Bone marrow (tissue), 2 donors: ENCODE data around the gene IL12RB1.
"Not testable (repeated sequence)": the region's sequence is repeated elsewhere in the genome, so short reads cannot be mapped to it uniquely, and the experiment has no call there.

ENCODE experiments used
- DNase-seq, 2 donors: peaks; one replicate each; lab custom pipeline; 2025; lab: John Stamatoyannopoulos, UW

The IL12RB1 gene

DNA sequence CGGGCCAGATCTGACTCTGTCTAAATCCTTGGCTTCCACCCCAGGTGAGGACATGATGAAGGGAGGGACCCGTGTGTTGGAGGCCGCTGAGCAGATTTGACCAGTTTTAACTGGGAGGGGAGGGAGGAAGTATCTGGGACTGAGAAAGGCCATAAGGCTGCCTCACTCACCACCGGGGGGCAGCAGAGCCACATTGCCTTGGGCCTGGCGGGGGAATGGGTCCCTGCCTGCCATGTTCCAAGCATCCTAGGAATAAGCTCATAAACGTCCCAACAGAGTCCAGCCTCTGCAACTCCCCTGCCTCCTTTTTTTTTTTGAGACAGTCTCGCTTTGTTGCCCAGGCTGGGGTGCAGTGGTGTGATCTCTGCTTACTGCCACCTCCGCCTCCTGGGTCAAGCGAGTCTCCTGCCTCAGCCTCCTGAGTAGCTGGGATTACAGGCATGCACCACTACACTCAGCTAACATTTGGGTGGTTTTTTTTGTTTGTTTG lies 26.3 kb upstream of the IL12RB1 start:
- peak; percentile 61 to 65 for DNase-seq

DNA sequence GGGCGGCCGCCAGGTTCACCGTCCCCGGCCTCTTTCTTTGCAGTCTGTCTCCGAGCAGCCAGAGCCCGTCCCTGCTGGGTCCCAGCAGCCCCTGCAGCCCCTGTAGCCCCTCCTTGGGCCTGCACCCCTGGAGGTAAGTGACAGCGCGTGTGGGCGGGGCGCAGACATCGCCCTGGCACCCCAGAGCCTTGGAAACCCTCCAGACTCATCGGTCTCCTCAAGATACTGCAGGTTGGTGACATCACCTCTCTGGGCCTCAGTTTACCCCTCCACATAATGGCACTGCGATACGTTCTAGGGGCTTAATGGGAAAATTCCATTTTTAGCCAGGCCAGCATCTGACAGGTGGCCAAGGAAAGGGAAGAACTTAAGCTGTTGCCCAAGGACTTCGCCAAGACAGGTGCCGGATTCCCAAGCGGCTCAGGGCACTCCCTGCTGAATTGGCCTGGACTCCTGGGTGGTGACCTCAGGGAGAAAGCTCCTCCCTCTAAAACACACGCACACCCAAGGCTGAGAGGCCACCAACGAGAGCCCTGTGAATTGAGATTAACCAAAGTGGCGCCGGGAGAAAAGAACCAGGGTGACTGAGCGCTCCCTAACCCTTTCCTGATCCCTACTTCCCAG lies 24.0 kb upstream of the IL12RB1 start:
- DNase-seq, result no peak

DNA sequence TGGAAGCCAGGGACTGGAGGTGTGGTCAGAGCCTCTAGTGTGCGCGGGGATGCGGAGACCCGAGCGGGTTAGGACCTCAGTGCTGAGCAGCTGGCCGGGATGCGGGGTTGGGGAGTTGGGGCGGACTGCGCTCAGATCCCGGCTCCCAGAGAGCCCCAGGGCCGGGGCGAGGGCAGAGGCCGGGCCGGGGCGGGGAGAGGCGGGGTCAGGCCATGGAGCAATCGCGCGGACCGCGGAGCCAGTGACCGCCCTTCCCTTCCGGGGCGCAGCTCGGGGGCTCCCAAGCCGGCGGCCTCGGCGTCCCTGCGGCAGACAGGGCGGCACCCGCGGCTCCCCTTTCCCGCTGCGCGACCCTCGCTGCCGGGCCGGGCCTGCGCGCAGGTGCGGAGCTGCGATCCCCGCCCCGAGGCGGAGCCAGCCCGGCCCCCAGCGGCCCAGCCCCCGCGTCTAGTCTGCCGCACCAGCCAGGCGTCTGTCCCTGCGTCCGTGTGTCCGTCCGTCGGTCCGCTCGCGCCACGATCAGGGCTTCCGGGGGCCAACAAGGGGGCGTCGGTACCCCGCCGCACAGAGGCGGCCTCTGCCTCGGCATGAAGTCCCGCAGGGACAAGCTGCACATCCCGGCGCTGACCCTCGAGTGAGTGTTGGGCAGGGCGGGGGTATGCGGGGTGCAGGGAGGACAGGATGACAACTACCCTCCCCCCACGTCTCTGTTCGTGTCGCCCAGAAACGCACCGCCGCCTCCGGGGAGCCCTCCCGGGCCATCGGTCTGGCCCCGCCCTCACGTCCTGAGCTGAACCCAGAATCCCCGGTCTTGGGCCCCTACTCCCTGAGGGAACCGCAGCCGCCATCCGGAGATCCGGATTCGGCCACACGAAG lies 23.2 kb upstream of the IL12RB1 start:
- DNase-seq, result peak in 1 of 2 donors; percentile 40

DNA sequence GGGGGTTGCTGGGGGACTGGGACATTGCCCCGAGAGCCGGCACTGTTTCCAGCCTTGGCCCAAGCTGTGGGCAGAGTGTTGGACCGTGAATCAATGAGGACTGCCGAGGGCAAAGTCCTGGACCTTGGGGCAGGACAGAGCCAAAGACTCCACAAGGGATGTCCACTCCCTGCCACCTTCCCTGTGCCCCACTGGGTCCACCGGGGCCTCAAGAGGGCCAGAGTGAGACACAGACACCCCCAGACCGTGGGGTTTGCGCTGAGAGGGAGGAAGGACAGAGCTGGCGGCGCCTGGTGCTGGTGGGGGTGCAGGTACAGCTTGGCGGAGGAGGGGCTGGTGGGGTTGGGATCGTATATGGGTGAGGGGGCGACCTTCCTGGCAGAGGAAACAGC lies 22.6 kb upstream of the IL12RB1 start:
- DNase-seq, result no peak

DNA sequence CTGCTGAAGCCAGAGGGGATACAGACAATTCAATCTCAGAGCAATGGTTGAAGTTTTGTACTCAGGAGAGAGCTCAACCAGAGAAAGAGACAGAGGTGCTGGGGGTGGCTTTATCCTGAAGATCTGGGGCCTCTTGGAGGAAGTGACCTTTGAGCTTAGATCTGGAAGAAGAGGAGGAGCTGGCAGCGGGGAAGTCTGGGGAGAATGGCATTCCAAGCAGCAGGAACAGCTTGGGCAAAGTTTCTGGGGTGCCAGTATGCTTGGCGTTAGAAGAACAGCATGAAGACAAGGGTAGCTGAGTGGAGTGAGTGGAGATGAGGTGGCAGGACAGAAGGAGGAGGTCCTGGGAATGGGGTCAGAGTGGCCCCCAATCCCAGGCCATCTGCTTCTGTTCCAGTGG lies 22.2 kb upstream of the IL12RB1 start:
- DNase-seq, result no peak

DNA sequence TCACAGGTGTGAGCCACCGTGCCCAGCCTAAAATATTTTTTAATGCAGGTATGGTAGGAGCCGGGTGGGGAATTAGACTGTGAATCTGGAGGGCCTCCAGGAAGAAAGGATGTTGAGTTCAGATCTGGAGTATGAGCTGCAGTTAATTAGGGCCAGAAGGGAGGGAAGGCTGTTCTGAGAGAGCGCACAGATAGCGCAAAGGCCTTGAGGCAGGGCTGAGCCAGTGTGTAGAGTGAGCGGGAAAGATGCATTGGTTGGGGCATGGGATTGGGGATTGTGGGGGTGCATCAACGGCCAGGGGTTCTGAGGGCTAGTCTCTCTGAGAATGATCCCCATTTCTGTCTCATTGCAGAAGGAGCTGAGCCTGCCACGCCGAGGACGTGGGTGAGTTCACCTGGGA lies 20.5 kb upstream of the IL12RB1 start:
- no peak for DNase-seq

DNA sequence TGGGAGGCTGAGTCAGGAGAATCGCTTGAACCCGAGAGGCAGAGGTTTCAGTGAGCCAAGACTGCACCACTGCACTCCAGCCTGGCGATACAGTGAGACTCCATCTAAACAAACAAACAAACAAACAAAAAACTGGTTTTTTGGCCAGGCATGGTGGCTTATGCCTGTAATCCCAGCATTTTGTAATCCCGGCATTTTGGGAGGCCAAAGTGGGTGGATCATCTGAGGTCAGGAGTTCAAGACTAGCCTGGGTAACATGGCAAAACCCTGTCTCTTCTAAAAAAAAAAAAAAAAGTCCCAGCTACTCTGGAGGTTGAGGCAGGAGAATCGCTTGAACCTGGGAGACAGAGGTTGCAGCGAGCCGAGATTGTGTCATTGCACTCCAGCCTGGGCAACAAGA lies 18.5 kb upstream of the IL12RB1 start:
- DNase-seq, result not testable (repeated sequence)

DNA sequence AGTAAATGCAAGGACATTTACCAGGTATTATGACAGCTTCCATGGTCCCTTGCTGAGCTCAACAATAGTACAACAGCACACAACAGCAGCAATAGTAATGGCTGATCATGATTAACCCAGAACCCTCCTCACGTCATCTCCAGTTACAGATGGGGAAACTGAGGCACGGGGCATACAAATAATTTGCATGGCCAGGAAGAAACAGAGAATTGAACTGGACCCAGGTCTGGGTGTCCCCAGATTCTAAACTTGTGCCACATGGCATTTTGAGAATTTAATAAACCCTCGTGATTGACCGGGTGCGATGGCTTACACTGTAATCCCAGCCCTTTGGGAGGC lies 18.0 kb upstream of the IL12RB1 start:
- no peak for DNase-seq

DNA sequence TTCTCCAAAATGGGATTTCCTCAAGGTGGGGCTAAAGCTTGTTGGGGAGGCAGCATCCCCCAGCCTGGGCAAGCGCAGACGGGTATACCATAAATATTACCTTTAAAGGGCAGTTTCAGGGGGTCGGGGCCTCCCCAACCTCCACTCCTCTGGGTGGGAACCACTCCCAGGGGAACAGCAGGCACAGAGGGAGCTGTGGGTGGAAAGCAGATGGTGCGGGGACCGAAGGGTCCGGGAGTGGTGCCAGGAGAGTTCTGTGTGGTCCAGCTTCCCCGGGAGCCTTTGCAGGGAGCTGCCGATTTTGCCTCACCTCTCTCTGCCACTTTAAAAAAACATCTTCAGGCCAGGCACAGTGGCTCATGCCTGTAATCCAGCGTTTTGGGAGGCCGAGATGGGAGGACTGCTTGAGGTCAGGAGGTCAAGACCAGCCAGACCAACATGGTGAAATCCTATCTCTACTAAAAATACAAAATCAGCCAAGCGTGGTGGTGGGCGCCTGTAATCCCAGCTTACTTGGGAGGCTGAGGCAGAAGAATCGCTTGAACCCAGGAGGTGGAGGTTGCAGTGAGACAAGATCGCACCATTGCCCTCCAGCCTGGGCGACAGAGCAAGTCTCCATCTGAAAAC lies 16.3 kb upstream of the IL12RB1 start:
- DNase-seq, result no peak

DNA sequence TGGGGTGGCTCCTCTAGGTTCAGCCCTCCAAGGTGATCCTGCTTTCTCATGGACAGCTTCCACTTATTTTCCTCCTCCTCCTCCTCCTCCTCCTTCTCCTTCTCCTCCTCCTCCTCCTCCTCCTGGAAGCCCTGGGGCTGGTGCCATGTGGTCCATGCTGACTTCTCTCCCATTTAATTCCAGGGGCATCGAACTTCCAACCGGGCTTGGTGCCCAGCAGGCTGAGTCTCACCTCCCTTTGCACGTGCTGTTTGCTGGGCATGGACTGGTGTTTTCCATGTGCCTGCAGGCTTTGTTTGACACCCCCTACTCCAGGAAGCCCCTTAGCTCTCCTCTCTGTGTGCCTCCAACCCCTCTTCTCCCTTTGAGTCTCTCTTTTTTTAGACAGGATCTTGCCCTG lies 14.5 kb upstream of the IL12RB1 start:
- no peak for DNase-seq

DNA sequence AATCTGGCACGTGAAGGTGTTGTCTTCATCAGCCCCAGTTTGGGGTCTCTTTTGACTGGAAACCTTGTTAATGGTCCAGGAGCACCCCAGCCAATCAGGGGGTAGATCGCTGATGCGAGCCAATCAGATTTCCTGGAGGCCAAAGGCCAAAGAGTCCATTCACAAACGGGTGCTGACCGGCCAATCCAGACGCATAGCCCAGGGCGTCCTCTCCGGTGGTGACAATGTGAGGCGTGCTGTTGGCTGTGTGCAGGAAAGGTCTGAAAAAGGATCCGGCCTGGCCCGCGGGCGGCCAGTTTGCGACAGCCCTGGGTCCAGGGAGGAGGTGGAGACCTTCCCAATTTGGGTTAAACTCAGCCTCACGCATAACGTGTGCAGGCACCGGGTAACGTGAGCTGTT lies 14.0 kb upstream of the IL12RB1 start:
- no peak for DNase-seq

DNA sequence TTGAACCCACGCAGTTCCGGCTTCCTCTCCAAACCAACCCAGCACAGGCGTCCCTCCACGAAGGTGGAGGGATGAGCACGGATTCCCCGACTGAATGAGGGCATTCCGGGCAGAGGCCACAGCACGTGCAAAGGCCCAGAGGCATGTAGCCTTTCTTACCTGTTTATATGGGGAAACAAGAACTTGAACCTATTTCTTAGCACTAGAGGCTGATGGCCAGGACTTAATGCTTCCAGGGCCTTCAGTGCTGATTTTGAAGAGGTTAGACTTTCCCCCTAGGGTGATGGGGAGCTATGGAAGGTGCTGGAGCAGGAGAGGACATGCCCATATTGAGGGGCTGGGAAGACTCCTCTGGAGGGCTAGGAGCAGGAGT lies 12.9 kb upstream of the IL12RB1 start:
- no peak for DNase-seq

DNA sequence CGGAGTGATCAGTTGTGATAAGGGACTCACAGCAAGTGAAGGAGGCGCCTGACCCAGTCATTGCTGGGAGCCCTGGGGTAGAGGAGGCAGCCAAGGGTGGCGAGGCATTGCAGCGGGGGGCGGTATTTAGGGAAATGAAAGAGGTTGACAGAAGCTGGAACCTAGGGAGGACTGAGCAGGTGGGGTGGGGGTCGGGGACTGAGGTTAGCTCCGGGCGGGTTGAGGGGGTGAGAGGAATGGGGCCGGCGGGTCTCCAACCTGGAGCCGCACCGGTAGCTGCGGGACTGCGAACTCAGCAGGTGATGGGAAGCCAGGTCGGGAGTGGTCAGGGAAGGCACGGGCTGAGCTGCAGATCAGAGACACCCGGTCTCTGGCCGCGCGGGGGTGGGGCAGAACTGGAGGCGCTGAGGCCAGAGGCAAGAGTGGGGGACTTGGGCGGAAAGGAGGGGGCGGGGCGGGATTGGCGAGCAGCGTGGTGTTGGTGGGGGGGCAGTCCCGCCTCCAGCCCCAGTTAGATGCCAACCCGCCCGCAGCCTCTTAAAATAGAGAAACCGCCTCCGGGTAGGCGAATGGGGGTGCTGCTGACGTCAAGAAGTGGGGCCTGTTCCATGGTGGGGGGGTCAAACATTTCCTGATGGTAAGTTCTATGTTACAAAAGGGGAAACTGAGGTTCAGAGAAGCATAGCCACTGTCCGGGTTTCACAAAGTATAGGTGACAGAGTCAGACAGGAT lies 12.3 kb upstream of the IL12RB1 start:
- DNase-seq, result no peak

DNA sequence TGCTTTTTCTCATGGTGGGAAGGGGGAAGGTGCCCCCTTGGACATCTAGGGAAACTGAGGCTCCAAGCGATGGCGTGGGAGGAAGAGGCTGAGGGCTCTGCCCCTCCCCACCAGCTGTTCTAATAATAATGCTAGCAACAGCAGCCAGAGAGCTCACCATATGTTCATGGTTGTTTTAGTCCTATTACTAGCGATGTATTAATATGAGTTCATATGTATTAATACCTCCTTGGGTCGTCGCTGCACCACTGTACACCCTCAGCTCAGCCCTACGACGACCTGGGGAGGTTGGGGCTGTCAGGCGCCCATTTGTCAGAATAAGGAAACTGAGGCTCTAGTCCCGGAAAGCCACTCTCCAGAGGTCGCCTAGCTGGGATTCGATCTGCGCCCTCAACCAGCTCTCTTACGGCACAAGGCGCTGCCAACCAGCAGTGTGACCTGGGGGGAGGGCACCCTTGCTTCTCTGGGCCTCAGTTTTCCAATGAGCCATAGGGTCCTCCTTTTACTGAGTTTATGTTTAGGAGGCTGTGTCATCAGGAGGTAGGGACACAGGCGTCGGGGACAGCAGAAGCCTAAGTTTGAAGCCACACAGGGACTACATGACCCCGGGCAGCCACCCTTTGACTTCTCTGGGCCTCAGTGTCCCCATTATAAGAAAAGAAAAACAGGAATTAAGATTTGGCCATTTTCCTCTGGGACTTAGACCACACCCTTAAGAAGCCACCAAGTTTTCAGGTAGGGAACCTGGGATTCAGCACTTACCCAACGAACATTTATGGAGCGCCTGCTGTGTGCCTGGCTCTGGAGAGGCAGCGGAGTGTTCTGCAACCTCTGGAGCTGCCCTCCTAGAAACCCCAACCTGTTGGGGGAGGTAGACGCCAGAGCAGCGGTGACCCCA lies 11.5 kb upstream of the IL12RB1 start:
- DNase-seq, result no peak

DNA sequence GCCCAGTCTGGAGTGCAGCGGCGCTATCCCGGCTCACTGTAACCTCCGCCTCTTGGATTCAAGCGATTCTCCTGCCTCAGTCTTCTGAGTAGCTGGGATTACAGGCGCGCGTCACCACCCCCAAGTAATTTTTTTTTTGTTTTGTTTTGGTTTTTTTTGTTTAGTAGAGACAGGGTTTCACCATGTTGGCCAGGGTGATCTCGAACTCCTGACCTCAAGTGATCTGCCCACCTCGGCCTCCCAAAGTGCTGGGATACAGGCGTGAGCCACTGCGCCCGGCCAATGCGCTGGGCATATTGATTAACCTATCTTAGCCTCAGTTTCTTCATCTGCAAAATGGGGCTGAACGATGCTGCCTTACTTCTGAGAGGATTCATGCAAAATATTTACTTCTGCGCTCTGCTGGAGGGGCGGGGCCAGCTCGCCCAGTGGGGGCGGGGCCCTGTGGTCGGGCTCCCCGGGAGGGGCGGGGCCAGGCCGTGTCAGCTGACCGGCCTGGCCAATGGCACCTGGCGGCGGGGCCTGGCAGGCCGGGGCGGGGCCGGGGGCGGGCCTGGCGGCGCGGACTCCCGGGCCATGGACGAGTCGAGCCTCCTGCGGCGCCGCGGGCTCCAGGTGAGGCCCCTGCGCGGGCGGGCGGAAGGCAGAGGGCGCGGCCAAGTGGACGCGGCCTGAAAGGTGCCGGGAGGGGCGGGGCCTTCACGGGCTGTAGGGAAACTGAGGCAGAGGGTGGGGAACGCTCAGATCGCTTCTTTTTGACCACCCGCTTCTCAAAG lies 10.7 kb upstream of the IL12RB1 start, which contains the start of gene MAST3:
TSS of gene MAST3 (plus strand) at position 562 of the 776 bp plus-strand sequence. CDS start at position 577, 15 bp downstream.
- peak in 1 of 2 donors; percentile 57 for DNase-seq

DNA sequence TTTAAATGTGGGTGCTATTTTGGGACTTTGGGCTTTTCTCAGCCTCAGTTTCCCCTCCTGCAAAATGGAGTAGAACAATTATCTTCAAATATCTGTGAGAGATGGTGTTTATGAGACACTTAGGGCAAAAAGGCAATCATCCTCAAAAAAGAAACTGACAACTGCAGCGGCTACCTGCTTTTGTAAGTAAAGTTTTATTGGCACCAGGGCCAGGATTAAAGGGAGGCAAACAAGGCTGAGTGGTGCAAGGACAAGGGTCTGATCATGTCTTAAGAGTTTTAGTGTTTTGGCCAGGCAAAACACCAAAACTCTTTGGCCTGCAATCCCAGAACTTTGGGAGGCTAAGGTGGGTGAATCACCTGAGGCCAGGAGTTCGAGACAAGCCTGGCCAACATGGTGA lies 9.5 kb upstream of the IL12RB1 start:
- DNase-seq, result no peak

DNA sequence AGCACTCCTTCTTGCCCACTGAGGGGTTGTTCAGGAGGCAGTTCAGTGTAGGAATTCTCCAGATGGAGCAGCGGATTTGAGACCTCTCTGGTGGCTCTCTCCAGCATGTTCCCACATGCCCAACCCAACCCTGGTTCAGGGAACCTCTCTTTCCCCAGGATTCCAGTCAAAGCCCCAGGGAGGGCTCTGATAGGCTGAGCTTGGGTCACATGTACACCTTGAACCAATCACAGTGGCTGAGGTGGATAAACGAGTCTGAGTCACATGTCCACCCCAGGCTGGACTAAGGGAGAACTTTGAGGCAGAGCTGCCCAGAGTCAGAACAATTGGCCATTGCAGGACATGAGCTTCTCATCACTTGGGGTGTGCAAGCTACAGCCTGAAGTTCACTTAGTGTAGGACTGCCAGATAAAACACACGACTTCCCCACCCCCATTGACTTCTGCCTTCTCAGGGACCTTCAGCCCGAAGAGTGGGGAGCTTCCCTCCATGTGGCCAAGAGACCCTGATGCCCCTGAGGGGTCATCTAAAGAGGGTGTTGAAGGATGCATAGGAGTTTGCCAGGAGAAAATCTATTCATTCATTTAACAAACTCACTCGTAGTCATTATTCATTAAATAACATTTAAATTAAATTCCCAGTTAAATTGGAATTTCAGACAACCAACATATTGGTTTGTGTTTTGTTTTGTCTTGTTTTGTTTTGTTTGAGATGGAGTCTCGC lies 6.9 kb upstream of the IL12RB1 start:
- no peak for DNase-seq

DNA sequence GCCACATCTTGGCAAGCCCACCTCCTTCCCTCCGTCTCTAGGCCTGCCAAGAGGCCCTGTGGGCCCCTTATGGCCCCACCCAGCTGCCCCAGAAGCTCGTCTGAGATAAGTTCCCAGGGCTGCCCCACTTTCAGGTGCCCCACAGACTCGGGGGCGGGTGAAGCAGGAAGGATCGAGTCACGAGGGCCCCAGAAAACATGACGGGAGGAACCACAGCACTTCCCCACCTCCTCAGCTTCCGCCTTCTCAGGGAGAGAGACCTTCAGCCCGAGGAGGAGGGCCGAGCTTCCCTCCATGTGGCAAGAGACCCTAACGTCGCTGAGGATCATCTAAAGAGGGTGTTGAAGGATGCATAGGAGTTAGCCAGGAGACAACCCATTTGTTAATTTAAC lies 4.5 kb upstream of the IL12RB1 start:
- DNase-seq, result peak; percentile 30 to 69

DNA sequence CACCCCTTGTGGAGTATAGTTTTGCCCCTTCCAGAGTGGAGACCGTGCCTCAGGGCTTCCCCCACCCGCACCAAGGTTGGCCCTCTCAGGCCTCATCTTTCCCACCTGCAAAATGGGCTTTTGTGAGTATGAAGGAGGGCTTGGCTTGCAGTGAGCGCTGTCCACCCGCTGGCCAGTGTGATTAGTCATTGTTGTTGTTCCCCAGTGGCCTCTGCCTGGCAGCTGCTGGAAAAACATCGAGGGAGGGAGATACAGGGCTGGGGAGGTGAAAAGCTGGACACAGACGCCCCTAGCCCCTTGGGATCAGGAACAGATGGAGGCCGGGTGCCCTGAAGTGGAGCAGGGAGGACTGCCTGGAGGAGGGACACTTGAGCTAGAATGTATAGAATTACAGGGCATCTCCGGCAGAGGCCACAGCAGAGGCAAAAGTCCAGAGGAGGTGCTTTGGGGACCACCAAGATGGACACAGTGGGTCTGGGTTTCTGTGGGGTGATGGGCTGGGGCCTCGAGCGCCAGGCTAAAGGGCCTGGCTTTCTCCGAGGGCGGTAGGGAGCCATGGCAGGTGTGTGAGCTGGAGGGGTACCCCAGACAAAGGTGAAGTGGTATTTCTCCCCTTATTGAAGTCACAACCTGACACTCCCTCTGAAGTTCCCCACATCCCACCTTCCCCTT lies 3.9 kb upstream of the IL12RB1 start:
- no peak for DNase-seq
